ENCODE results near the gene MRPS9.

MRPS9 gene

DNA sequence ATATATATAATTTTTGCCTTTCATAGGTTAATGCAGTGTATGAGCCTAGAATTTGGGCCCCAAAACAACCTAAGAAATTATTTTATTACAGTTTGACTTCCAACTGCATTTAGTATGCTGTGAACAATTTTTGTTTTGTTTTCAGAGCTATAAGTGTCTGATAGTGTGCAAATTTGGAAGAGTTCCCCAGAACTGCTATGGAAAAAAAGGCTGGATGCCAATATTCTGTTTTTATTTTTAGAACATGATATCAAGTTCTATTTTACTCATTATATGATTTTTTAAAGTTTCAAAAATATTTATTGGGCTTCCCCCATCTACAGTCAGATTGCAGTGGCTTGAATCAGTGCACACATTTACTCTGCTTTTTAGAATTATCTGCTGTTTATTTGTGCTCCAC is 42.6 kb downstream of the MRPS9 start:
- DNase-seq, result no peak

DNA sequence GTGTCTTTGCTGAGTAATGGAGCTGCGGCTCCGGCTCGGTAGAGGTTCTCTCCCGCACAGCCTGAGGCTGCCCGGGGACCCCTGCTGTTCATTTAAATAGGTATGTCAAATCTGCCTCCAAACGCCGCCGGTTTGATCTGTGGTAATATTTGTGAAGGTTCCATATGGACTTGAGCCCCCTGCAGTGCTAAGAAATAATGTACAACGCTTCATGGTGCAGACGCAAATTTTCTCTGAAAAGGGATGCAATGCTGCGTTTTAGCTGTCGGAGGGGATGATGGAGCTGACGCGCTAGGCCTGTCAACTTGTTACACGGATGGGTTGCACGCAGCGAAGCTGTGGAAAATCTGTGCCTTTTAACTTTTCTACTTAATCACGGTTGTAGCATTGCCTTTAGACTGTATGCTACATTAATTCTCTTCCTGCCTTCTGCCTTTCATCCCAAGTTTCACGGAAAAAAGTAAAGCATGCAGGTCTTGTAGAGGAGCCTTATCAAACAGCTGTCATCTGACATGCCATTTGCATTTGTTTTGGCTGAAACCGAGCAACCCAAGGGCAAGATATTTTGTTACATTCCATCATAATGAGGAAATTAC is 43.2 kb downstream of the MRPS9 start:
- DNase-seq, result no peak

DNA sequence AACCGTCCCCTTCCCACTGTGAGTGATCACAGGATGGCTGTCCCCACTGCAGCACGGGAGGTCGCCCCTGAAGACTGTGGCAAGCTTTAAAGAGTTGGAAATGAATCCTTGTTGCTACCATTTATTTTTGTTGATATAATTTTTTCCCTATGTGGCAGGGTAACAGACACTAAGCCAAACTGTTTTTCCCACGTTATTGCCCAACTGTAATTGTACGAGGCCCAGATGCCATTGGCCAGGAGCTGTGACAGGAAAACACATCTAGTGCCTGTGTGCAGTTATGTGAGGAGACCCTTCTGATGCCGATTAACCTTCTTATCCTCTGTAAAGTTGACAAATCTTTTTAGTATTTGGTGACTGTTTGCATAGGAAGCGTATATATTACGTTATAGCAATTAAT is 44.2 kb downstream of the MRPS9 start:
- no peak for DNase-seq

DNA sequence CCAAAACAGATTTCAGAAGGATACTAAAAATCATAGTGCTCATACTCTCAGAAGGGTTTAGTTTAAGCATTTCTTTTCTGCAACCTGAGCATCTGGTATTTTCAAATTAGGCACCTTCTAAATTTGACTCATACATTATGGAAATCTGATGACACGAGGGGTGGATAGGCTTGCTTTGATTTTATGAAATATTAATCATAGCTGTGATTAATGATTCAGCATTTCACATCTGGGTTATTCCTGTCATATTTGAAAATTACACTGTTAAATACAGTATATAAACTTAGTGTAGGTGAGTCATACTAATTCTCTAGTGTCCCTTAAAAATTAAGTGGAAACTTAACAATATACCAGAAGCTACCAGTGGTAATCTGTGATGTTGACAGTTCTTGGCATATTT is 47.7 kb downstream of the MRPS9 start:
- DNase-seq, result no peak

DNA sequence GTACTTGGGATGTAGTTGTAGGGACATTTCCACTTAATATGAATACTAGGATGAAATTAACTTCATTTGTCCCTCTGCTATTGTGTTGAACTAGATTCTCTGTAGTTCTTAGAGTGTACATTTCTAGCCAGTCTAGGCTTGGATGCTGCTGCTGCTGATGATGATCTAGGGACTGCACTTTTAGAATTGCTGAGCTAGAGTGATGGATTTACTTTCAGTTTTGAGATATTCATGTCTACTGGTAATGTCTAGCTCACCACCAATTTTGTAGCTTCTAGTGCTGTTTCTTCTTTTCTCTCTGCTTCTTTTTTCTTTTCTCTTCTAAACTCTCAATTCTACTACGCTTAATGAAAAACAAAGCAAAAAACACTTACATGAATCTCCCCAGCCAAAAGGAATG is 49.4 kb downstream of the MRPS9 start:
- no peak for DNase-seq

DNA sequence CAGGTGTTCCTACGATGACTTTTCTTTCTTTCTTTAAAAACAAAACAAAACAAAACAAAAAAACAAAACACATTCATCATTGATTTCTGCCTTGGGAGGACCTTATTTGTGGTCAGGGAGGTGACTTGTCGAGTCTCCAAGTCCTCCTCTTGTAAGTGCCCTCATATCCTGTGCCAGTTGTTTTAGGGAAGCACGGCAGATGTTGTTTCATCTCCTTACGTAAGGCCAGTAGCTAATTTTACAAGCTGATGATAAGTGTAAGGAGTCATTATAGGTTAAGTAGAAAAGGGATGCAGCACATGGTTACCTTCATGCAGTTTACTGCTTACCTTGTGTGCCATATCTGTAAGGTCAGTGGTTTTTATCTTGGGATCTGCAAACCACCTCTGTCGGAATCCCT is 52.2 kb downstream of the MRPS9 start:
- DNase-seq, result no peak

DNA sequence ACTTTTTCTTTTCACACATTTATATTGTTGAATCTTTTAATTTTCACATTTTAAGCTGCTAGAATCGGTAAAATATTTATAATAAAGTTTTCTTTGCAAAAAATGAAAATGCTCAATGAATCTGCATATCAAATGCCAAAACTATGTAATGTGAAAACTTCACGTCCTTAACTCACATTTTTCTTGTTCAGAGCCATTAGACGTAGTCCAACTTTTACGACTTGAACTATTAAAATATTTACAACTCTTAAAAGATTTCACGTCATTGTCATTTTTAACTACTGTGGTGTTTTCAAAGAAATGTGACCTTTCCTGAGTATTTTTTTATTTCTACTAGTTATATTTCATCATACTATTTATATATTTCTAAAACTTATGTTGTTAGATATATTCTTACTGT is 54.9 kb downstream of the MRPS9 start:
- DNase-seq, result no peak

DNA sequence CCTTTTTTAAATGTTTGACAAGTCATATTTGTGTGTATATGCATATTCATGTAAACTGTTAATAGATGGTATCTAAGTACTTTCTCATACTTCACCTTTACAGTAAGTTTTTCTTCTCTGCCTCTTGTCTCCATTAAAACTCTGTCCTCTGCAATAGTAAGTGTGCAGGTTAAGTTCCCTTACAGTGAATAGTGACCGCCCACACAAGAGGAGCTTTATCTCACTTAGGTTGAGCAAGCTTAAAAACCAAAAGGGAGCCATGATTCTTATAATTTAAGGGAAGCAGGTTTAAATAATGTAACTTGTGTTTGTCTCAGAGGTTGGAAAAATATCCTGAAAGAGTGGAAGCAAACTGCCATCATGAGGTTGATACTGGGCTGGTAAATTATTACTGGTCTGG is 61.3 kb downstream of the MRPS9 start:
- DNase-seq, result no peak

DNA sequence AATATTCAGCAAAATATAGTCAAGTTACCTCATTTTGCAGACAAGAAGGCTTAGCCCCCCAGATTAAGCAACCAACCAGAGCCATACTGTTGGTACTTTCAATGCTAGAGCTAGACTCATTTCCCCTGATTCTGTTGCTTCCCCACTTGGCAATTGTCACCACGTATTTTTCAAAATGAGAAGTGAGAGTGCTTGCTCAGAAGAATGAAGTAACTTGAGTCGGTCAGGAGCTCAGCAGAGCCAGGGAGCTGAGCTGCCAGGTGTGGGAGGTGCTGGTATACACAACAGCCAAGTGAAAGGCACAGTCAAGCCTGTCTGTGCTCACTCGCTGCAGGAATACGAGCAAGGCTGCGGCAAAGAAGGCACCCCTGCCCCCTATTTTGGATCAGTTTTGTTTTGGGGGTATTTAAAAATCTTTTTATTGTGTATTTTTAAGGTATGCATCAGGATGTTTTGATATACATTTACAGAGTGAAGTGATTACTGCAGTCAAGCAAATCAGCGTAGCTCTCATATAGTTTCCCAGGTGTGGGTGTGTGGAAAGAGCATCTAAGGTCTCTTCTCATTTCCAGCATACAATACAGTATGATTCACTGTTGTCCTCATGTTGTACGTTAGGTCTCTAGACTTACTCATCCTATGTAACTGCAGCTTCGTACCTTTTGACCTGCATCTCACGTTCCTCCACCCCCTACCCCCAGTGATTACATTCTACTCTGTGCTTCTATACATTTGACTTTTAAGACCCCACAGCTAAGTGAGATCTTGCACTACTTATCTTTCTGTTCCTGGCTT is 62.4 kb downstream of the MRPS9 start:
- no peak for DNase-seq

DNA sequence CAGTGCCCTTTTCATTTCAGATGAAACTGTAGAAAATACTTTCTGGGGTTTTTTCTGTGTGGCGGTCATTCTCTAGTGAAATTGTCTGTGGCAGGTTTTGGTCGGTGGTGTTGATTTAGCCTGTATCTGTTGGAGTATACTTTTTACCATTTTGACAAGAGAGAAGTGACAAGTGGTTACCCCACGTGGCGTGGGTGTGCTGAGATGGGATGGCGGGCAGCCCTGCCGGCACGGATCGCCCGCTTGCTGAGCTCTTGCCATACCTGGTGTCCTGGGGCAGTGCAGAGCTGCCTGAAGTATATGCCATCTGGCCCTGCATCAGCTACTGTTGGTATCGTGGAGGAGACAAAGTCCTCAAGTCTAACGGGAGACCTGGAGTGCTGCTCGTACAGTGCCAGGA is 64.1 kb downstream of the MRPS9 start:
- no peak for DNase-seq

DNA sequence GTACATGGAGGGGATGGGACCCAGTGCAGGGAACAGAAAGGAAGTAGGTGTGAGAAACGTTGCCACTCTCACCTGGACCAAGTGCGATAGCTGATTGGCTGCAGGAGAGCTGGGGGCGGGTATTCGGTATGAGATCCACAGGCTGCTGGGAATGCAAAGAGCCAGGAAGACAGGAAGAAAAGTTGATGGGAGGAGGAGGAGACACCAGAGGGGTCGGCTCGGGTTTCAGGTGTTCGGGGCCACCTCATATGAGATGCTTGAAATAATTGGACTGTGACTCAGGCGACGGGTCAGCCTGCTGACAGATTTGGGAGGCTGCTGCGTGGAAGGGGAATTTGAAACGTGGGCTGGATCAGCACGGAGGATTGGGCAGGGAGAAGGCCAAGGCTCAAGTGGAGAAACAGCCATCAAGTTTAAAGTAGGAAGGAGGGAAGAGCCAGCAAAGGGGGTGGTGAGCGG is 65.1 kb downstream of the MRPS9 start:
- DNase-seq, result peak; percentile 27

DNA sequence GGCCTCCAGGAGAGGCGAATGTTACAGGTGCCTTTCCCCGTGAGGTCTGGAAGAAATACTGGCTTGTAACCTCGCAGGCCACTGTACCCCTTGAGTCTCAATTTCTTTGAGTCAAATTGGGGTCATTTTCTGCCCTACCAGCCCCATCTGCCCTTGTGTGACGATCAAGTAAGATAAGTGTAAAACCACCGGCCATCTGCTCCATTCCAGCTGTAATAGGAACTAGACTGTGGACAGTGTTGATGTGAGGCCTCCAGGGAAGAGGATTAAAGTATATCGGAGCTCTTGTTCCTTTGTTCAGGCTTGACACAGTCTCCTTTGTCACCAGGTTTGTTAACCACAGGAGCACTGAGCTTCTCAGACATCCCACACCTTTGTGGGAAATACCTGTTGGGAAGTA is 65.6 kb downstream of the MRPS9 start:
- DNase-seq, result no peak

DNA sequence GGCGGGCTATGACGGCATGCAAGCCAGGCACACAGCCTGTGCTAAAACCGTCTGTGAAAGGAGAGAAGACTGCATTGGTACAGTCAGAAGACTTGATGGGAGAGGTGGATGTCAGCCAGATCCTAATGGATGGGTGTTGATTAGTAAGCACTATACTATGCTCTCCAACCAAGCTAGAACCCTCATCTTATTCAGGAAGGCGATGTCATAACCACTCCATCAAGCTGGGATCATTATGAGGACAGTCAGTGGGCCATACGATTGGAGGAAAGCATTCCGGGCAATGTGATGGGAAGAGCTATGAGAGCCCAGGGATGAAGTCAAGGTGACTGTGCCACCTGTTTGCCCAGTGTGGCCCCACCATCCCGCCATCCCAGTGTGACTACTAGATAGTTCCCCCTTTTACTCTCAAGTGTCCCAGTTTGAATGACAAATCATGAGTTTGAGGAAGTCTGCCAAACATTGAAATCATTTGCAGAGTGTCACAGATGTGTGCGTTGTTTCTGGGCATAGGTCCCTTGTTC is 66.4 kb downstream of the MRPS9 start:
- no peak for DNase-seq

DNA sequence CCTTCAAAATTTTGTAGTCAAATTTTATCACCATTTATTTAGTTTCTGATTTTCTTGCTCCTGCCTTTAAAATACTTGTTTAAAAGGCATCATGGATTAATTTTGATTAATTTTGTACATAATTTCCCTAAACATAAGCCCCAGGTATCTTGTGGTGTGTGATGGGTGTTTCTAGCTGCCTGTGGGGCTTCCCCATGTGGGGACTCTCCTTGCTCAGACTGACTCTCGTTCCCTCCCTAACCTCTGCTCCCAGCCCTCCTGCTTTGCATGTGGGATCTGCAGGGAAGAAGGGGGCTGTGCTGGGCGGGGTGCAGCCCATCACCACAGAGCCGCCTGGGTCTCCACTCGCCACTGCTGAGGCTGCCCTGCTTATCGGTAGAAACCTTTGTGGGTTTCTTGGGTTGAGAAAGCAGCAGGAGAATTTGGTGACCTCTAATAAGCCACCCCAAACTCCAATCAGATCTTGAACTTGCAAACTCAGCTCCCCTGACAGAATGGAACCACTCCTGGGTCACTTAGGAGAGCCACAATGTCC is 72.5 kb downstream of the MRPS9 start:
- DNase-seq, result no peak

DNA sequence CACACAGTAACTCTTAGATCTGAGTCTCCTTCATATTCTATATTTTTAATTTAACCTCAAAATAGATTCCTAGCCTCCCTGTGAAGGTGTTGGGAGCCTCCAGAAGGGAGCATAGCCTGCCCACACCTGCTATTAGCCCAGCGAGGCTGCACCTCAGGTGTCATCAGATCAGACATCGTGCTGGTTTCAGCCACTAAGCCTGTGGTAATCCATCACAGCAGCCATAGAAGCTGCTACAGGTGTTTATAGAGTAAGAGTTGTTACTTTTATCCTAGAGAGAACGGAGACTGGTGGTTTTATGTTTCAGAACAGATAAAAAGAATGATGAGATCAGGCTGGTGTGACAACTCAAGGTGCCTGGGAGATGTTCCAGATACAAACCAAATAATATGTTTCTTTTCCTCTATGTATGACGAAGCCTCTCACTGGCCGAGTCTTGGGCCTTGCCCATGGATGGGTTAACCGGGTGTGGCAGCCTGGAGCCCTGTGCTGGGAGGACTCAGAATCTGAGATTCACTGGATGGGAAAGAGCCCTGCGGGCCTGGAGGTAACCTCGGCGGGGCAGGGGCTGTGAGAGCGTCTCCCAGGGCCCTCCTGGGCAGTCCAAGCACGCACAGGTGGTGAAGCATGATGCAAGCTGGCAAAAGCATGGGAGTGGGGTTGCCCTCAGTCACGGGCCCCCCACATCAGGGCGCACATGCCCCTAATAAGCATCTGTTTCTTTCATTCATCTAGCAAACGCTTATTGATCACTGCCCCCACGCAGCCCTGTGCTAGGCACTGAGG is 73.7 kb downstream of the MRPS9 start:
- no peak for DNase-seq

DNA sequence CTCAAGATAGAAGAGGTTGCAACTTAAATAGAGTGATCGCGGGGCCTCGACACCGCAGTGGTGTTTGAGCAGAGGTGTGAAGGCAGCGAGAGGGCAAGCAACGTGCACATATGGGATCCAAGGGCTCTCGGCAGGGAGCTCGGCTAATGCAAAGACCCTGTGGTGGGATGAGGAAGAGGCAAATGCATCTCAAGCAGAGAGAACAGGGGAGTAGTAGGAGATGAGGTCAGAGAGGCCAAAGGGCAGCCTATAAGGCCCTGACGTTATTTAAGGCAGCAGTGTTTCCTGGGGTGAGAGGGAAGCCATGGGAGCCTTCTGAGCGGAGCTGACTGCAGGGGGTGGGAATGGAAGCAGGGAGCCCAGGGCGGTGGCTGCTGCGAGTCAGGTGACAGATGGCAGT is 74.5 kb downstream of the MRPS9 start:
- DNase-seq, result no peak

DNA sequence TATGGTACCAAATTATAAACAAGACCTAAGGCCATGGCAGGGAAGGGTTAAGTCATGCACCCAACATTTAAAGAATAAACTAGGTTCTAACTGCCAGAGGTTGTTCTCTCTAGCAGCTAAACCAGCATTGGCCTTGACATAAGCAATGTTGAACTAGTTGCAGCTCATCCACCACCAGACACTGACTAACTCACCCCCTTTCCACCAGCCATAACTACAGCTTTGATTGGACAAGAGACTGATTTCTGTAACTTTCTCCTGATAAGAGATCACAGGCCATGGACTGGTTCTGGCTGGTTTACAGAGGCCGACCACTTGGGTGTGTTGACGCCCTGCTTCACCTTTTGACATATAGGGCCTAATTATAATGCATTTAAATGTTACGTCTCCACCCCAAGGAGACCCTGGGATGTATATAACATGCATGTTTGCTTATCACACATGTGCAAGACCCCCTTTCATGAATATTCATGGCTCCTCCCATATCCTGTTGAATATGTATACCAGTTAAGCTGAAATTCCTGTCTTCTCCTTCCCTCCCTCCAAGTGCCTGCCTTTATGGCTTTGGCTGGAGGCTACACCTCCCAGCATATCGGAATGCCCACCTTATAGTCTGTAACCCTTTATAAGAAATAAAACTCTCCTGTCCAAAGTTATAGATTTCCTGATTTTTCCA is 75.9 kb downstream of the MRPS9 start:
- DNase-seq, result no peak

DNA sequence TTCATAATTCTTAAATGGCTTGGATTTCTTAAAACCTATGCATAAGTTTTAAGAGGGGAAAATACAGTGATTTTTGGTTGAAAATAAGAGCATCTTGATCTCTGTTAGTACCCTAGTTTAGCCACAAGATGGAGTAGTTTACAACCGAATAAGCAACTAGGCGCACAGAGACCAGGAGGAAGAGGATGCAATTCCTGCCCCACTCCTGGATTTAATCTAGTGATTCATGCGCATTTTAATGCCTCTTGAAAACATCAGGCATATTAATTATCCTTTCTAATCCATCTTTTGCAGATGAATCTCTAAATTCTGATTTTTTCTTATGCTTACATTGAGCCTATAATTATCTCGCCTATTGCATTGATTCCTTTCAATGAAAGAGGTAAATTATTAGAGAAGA is 76.7 kb downstream of the MRPS9 start:
- DNase-seq, result peak; percentile 83

DNA sequence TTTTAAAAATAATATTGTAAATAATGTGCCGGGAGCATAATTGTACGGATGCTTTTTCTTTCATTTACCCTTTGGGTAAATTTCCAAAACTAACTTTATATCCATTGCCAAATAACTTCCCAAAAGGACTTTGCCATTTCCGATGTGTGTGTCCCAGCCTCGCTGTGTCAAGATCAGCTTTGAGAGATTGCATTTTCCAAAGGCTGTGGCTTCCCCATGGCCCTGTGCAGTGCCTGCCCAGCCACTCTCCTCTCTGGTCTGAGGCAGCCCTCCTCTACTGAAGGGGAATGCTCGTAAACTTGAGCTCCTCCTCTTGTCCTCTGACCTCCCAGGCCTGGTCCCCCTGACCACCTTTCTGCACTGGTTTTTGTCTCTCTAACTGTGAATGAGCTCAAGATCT is 78.5 kb downstream of the MRPS9 start:
- no peak for DNase-seq

DNA sequence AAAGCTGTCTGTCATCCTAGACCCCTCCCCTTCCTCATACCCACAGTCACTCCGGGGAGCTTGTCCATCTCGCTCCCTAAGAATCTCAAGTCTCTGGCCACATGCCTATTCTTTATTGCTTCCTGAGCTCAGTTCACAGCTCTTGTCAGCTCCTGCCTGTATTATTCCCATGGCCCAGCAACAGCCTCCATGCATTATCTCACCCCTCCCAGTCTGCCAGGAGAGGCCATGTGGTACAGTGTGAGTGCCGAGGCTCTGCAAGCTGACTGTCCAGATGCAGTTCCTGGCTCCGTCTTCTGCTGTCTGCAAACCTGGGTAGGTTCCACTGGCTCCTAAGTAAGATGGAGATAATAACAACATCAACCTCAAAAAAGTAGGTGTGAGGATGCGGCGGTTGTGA is 79.7 kb downstream of the MRPS9 start:
- DNase-seq, result no peak

DNA sequence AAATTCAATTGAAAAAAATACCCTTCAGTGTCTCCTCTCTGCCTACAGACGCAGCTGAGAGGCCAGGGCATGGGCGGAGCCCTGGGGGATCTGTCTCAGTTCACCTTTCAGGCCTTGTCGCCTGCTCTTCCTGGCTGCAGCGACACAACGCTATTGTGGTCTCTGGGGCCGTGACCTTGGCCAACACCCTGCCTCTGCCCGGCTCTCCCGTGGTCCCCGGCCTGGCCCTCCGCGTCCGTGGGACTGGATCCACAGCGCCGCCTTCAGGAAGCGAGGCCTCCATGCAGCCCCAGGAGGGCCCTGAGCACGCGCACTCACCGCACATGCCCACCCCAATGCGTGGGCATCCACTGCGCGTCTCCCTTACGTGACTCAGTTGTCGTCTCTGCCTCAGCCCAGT is 81.1 kb downstream of the MRPS9 start:
- DNase-seq, result no peak

DNA sequence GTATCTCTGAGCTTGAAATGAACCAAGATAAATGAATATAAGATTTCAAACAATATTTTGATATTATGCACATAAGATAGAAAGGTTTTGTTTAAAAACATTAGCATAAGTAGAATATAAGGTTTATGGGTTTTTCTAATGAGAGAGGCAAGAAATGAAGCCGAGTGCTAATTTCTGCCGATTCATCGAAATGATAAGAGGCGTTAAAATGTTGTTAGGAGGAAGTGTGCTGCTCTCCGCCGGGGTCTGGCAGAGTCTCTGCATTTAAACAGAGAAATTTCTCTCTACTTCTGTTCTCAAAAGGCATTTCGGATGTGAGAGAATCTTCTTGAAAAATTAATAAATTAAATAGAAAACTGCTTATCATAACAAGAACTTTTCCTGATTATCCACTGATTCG is 83.6 kb downstream of the MRPS9 start:
- DNase-seq, result no peak

DNA sequence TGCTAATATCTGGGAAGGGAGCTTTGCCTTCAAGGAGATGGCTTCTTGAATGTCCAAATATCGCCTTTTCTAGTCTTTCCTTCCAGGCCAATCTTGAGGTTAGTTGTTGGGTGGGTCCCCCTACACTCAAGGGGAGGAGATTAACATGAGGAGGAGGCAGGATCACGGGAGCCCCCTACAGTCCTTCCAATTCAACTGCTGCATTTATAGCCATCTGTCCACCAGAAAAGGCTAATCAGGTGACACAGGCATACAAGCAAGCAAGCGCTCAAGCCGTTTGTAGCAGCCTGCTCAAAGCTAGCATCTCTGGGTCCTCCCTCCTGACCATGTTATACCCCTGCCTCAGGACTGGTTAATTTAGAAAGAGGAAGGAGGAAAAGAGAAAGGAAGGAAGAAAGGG is 87.6 kb downstream of the MRPS9 start:
- DNase-seq, result no peak
